IPS DF 19.7 (cell line): ENCODE data around the gene RUFY2.

Source experiments
- DNase-seq: peaks from one replicate; pipeline ENCODE4 v3.0.0-alpha.2; 2013; ENCODE audit warnings: low read depth, low spot score

RUFY2 gene

DNA sequence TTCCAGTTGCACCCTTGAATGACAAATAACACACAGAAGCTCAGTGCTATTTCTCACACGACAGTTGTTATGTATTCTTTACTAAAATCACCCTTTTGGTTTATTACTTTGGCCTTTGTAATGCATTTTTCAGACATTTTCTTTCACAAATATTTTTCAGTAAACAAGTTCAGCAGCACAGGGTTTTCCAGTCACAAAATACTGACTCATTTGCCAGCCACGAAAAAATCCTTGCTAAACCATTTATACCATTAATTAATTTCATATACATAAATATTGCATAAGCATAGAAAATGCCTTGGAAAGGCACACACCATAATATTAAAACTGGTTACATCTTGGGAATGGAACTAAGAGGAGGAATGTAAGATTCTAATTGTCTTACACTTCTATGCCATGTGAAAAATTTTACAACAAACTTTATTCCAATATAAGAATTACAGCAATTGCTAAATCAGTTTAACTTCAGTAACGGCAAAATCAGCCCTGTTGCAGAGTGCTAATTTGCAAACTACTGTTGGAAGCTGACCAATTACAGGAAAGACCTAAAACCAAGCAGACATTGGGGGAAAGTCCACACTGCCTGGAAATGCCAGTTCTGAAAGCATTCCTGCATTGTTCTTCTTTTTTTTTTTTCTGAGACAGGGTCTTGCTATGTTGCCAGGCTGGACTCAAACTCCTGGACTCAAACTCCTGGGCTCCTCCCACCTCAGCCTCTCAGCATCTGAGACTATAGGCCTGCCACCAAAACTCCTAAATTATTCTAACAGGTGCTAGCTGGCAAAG is 42.8 kb downstream of the RUFY2 start:
- no peak for DNase-seq

DNA sequence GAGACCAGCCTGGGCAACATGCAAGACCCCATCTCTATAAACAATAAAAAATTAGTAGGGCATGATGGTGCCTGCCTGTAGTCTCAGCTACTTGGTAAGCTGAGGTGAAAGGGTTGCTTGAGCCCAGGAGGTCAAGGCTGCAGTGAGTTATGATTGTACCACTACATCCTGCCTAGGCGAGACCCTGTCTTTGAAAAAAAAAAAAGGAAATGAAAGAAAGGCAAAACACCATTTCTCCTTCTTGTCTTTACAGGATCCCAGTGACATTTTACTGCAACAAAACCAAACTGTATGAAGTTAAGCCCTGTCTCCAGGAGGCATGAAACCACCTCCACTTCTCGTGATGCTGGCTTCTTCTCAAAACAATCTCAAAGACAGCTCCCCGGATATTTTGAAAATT is 44.5 kb downstream of the RUFY2 start:
- DNase-seq = no peak

DNA sequence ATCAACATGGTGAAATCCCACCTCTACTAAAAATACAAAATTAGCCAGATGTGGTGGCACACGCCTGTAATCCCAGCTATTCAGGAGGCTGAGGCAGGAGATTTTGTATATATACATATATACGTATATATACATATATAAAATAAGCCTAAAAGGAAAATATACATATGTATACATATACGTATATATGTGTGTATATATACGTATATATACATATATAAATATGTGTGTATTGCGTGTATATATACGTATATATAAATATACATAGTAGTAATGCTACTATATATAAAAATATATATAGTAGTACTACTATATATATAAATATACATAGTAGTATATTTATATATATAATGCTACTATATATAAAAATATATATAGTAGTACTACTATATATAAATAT is 47.9 kb downstream of the RUFY2 start:
- DNase-seq = no peak

DNA sequence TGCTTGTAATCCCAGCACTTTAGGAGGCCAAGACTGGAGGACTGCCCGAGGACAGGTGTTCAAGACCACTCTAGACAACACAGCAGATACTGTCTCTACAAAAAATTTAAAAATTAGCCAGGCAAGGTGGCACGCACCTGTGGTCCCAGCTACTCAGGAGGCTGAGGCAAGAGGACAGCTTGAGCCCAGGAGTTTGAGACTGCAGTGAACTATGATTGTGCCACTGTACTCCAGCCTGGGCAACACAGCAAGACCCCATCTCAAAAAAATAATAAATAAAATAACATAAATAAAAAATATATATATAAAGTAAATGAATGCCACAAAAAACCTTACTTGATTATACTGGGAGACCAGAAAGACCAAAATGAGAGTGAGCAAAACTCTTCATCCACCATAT is 53.5 kb downstream of the RUFY2 start:
- no peak for DNase-seq

DNA sequence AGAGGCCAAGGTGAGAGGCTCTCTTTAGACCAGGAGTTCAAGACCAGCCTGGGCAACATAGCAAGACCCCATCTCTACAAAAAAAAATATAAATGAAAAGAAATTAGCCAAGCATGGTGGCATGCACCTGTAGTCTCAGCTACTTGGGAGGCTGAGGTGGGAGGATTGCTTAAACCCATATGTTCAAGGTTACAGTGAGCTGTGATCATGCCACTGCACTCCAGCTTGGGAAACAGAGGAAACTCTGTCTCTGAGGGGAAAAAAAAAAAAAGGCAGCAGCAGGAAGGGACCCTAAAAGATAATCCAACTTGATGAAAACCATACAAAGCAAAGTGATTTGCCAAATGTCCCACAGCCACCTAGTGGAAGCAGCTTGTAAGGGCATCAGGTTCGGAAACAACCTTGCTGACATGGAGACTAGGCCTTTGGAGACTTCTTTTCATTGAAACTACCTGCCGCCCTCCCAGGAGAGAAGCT is 58.8 kb downstream of the RUFY2 start:
- peak; percentile 35 for DNase-seq

DNA sequence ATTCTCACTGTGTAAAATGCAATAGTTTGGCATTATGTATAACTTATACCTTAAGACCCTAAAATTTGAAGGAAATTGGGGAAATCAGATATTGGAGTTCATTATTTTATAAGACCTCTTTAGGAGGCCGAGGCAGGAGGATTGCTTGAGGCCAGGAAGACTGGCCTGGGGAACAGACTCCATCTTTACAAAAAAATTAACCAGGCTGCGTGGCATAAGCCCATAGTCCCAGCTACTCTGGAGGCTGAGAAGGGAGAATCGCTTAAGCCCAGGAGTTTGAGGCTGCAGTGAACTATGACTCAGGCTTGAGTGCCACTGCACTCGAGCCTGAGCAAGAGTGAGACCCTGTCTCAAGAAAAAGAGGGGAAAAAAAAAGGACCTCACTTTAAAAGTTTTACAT is 60.3 kb downstream of the RUFY2 start:
- no peak for DNase-seq

DNA sequence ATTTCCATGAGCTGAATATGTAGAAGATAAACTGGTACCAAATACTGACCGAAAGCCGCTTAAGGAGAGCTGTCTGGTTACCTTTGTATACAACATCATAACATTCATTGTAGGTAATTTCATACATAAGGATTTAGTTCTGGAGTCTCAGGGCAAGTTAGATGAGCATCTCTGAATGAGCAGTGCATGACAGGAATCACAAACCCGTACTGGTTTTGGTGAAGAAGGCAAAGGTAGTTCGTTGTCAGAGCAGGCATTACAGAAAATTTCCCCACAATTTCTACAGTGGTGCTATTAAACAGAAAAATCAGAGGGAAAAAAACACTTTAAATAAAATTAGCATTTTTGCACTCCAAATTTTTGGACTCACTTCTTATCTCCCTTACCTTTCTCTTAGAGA is 61.5 kb downstream of the RUFY2 start:
- DNase-seq = no peak

DNA sequence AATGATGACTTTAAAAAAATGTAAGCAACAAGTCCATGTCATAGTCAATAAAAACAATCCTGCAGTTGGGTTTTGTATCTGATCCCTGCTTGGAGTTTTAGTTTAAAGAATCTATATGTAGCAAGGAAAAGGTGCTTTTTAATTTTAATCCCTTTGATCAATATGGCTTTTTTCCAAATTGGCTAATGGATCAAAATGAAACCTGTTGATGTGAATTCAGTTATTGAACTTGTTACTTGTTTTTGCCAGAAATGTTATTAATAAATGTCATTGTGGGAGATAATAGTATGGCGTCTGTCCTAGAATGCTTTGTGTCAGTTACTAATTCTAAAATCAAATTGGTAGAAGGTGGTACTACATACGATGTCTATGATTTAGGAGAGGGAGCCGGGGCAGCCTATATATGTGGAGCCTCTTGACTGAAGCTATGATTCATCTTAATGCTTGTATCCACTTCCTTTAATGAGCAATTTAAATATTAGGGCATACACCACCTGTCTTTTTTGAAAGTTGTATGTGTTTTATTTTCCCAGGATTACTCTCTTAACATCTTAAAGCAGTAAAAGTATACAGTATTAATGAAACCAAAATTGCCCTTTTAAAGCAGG is 64.1 kb downstream of the RUFY2 start:
- DNase-seq = no peak

DNA sequence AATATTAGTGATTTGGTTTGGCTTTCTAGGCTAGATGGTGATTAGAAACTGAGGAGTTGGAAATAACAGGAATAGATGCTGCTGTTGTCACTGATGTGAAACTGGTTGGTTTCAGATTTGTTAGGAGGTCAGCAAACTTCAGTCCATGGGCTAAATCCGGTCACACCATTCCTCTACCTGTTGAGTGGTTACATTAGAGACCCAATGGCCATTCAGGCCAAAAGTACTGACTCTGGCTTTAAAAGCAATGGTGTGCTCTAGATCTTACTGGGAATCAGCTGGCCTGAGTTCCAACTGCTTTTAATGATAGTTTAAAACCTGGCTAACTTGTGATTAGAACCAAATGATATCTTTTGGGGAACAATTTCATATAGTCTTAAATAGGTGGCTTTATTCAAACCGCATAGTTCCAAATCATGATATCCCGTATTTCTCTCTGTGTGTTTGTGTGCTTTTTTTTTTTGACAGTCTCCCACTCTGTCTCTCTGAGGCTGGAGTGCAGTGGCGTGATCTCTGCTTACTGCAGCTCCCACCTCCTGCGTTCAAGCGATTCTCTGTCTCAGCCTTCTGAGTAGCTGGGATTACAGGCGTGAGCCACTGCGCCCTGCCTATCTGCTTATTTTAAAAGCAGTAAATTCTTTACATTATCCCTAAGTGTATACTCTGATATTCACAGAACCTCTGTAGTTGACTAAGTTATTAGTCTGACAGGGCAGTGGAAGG is 66.6 kb downstream of the RUFY2 start:
- DNase-seq = no peak

DNA sequence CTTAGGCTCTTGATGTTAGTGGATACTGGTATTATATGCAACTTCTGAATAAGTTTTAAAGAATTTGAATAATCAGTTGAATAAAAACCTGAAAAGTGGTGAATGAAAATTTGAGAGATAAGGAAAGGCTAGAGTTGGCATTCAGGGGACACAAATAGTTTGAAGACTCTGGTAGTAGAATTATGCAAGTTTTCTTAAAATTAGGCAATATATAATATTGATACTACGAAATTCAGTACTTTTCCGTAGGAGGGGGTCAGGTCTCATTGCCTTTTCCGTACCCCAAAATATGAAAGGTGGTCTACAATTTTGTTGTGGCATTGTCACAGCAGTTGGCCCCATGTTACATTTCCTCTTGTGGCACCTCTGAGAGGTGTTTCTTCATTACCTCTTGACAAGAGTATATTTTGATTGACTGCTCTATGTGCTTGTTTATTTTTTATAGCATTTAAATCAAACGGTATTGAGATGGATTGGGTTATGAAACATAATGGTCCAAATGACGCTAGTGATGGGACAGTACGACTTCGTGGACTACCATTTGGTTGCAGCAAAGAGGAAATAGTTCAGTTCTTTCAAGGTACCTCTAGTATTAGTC is 70.2 kb downstream of the RUFY2 start:
- DNase-seq = no peak

DNA sequence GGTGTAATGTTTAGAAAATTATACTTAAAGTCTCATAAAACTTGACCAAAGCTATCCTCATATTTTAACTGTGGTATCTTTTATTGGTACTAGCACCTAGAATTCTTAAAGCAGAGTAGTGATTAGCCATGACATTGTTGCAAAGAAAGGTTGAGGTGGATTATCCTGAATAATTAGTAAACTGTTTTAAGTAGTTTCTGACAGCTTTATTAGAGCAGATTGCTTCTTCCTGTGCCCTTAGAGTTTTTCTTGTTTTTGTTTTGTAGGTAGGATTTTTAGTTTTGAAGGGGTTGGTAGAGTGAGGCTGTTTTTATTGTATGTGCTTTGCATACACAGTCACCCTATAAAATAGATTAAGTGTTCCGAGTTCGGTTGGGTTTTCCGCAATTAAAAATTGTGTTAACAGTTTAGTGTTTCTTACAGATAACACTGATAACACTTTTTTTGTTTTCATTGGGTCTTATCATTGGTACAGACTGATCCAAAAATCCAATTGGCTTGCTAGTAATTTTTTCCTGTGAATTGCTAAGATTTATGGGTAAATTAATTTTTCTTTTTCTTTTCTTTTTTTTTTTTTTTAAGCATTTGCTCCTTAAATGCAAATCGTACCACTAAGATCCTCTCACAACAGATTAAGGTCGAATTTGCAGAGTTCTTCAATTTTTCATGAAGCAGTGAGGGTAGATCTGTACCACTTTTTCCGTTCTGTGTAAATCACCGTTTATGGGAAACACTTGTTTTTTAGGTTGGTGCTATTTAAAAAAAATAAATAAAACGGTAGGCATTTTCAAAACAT is 72.2 kb downstream of the RUFY2 start:
- no peak for DNase-seq

DNA sequence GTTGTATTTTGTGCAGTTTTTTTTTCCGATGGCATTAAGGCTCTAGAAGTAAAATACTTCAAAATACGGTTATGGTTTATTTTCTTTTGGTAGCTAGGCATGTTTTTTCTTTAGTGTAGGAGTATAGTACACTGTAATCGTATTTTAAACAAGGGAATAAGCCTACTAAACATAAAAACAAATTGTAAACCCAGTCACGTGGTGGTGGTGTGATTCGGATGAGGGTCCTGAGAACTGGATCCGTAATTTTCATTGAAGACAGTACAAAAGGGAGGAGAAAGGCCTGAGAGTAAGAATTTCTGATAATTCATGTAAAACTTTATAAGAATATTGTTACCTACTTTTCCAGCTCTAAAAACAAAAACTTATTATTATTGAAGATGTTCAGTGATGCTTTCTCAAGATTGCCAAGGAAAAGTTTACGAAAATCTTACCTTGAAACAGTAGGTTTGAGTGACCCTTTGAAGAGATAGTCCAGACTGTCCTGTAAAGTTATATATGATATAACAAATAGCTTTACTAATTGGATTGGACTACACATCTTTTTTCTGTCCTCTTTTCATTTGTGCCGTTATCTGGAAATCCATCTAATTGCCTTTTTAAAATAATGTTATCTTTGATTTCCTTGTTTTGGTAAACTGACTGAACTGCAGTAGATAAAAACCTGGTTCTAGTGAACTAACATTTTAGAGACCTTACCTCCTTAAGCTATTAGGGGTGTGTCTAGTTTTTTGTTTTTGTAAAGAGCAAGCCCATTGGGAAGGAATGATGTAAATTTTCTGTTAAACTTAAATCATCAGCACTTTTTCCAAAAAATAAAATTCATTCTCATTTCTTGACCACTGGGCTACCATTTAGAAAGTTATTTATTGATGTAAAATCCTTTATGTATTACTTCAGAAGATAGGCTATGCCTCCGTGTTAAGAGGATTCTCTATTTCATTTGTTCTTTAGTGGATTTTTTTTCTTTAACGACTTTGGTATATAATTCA is 73.3 kb downstream of the RUFY2 start:
- DNase-seq = no peak

DNA sequence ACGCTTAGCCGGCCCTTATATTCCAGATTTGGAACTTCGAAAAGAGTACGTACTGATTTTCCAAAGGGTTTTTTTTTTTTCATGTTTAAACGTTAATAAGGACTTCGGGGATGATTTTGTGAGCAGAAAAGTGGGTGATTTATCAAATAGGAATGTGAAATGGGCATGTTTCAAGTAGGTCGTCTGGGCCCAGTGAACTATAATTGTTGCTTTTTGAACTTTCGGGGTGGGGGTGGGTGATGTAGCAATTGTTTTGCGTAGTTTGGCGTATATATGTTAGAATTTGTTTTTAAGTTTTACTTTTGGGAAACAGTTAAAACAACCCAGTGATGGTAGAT is 74.0 kb downstream of the RUFY2 start:
- no peak for DNase-seq

DNA sequence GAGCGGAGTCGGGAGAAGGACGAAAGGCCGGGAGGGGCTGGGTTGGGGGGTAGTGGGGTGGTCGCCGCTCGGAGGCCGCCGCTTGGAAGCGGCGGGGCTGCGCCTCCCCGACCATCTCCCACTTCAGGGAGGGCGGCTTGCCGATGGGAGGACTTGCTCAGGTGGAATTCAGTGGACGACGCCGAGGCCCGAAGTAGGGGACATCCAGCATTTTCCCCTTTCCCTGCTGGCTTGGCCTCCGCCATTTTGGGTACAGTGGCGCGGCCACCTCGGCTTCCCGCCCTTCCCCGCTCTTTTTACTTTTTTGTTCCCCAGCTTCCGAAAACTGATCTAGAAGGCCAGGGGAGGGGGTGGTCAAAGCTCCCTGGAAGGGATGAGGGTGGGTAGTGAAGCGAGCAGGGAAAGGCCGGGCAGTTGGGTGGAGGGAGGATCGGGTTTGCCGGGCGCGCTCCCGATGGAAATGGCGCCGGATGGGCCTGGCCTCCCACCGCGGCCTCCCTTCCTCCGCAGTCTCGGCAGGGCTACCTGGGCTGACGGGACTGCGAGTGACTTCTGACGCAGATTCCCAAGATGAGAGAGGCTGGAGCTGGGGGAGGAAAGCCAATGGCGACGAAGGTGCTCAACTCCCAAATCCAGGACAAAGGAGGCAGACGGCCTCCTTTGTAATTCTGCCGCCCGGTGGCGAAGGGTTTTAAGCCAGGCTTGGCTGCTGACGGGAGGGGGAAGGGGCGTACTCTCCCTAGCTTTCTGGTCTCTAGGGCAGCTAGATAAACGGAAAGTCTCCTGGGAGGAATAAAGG is 74.6 kb downstream of the RUFY2 start, which contains the start of gene PBLD:
Gene PBLD (minus strand): TSS at position 670 of the 799 bp plus-strand sequence. CDS start 26,084 bp downstream, outside the sequence.
- peak; percentile 65 for DNase-seq

DNA sequence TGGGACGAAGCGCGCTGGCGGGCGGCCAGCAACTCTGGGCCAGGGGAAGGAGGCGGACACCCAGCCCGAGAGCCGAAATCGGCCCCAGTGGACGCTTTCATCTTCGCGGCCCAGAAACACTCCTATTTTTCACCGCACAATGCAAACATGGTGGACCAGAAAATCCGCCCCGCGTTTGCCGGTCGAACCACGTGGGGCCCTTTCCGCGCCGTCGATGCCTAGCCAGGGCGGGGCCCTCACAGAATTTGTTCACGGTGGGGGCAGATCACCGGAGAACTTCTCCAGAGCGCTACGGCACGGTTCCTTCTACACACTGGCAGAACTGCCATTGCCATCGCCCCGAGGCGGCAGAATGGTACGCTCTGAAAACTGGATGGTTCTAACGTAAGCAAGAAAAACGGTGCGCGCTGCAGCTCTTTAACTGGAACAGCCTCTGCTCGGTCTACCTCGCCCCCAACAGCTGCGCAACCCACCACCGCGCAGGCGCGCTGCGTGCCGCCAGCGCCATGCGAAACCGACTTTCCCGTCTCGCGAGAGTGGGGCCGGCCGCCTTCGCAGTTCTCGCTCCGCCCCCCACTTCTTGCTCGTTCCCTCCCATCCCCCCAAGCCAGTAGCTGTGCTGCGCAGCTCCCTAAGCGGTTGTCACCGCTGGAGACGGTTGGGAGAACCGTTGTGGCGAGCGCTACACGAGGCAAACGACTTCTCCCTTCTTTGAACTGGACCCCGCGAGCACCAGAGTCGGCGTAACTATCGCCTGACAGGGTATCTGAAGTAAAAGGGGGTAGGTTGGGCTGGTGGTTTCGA is 75.4 kb downstream of the RUFY2 start, which contains the start of gene HNRNPH3:
Gene HNRNPH3 (plus strand): TSS at position 610 of the 804 bp plus-strand sequence. CDS start 5,158 bp downstream, outside the sequence.
- peak; percentile 85 for DNase-seq

DNA sequence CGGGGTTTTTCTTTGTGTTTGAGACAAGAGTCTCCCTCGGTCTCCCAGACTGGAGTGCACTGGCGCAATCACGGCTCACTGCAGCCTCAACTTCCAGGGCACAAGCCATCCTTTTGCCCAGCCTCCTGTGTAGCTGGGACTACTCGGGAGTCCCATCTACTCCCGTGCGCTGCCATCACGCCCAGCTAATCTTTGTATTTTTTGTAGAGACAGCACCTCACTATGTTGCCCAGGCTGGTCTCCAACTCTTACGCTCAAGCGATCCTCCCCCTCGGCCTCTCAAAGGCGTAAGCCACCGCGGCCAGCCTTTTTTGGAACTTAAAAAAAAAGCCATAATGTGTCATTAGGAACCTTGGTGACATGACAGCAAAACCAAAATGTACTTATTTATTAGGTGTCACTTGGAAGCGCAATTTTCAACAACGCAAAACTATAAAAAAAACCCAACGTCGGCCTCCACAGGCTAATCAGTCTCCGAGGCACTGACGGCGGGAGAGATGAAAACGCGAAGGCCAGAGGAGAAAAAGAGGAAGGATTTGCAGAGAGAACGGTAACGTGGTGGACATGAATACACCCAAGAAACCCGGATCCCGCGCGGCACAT is 76.1 kb downstream of the RUFY2 start:
- DNase-seq = no peak

DNA sequence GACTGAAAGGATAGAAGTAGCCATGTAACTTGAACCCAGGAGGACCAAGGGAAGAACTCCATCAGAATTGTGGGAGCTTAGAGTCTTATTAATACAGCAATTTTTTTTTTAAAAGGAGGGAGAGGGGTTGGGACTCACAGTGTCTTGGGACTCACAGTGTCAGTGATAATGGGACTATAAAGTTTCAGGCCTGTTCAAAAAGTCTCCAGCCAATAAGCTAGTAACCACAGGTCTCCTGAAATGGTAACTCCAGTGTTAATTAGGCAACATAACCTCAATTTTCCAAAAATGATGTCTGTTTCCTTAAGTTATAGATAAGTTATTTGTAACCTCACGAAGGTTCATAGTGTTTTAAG is 77.6 kb downstream of the RUFY2 start:
- no peak for DNase-seq
